HG03520 (cell line): ENCODE data around the gene ANKZF1.
"Not testable (repeated sequence)": the region's sequence is repeated elsewhere in the genome, so short reads cannot be mapped to it uniquely, and the experiment has no call there.

Source experiments
- ATAC-seq: cut with Tn5 transposase; IDR thresholded peaks from one replicate; pipeline ENCODE4 v1.9.1; 2021; ENCODE audit warnings: mild to moderate bottlenecking, moderate library complexity; ENCODE audit not compliant: unreplicated experiment

The ANKZF1 gene

GRCh38 chr2:219229305-219230058 lies at the start of gene ANKZF1, which contains the start of gene ATG9A:
TSS of gene ANKZF1 (plus strand) at chr2:219229806. CDS start at chr2:219230258, 452 bp downstream.
TSS of gene ATG9A (minus strand) at chr2:219229636. CDS start at chr2:219228024, 1,612 bp downstream.
- ATAC-seq: peak; percentile 89

GRCh38 chr2:219180961-219181360 lies 48.6 kb upstream of the ANKZF1 start:
- ATAC-seq: no peak

- no peak for ATAC-seq
These were observed 48.1 kb upstream of the ANKZF1 start for GRCh38 chr2:219181531-219181930.

- ATAC-seq: no peak
These were observed 47.1 kb upstream of the ANKZF1 start for GRCh38 chr2:219182331-219183150.

GRCh38 chr2:219183151-219183772 lies 46.3 kb upstream of the ANKZF1 start:
- ATAC-seq: no peak

GRCh38 chr2:219184121-219184520 lies 45.5 kb upstream of the ANKZF1 start:
- ATAC-seq: no peak

- ATAC-seq: no peak
These were observed 42.7 kb upstream of the ANKZF1 start for GRCh38 chr2:219186754-219187456.

- no peak for ATAC-seq
These were observed 32.2 kb upstream of the ANKZF1 start for GRCh38 chr2:219197388-219197787.

- ATAC-seq: no peak
These were observed 30.6 kb upstream of the ANKZF1 start for GRCh38 chr2:219198974-219199373.

GRCh38 chr2:219199470-219200211 lies 30.0 kb upstream of the ANKZF1 start:
- no peak for ATAC-seq

- not testable (repeated sequence) for ATAC-seq
These were observed 28.9 kb upstream of the ANKZF1 start for GRCh38 chr2:219200502-219201326.

- not testable (repeated sequence) for ATAC-seq
These were observed 28.3 kb upstream of the ANKZF1 start for GRCh38 chr2:219201331-219201730.

GRCh38 chr2:219204425-219205164 lies 25.0 kb upstream of the ANKZF1 start:
- ATAC-seq: no peak

GRCh38 chr2:219205165-219205538 lies 24.5 kb upstream of the ANKZF1 start:
- no peak for ATAC-seq

GRCh38 chr2:219205981-219206327 lies 23.7 kb upstream of the ANKZF1 start:
- no peak for ATAC-seq

GRCh38 chr2:219206328-219207133 lies 23.1 kb upstream of the ANKZF1 start, which contains the start of gene ZFAND2B:
TSS of gene ZFAND2B (plus strand) at chr2:219206782. CDS start at chr2:219206988, 206 bp downstream.
- peak; percentile 97 for ATAC-seq

GRCh38 chr2:219207134-219207883 lies 22.3 kb upstream of the ANKZF1 start:
- ATAC-seq: no peak
